ENCODE data around the gene MAPKAPK2. TPM values are rescaled to one million over a fixed set of nuclear protein-coding genes. Genes with fewer than 3 reads are reported as not detected.

The MAPKAPK2 gene
- polyA plus RNA-seq, 3 donors: 24.3 to 69.4 (median 64.1) TPM

GRCh38 chr1:206695733-206696132 lies 11.0 kb downstream of the MAPKAPK2 start:
- WGBS, 3 donors: 82 to 90% (median 83%) methylated on average over 9 of the region's 9 CpGs
- no peak overlapping the region for H3K27ac ChIP-seq (ENCODE audit: low read depth, low read length)

GRCh38 chr1:206696812-206697585 lies 12.3 kb downstream of the MAPKAPK2 start:
- 48 to 67% (median 61%) methylated on average over 4 of the region's 4 CpGs for WGBS, 3 donors
- H3K27ac ChIP-seq (ENCODE audit: low read depth, low read length): no peak overlapping the region

GRCh38 chr1:206698011-206698410 lies 13.3 kb downstream of the MAPKAPK2 start:
- WGBS, 3 donors: 61 to 90% (median 79%) methylated on average over 2 of the region's 2 CpGs

GRCh38 chr1:206699000-206699586 lies 14.4 kb downstream of the MAPKAPK2 start:
- 58 to 91% (median 72%) methylated on average over 7 of the region's 7 CpGs for WGBS, 3 donors

More at GRCh38 chr1:206698011-206698410, 13.3 kb downstream of the MAPKAPK2 start:
- H3K27ac ChIP-seq (ENCODE audit: low read depth, low read length): no peak overlapping the region

GRCh38 chr1:206699626-206700025 lies 14.9 kb downstream of the MAPKAPK2 start:
- H3K27ac ChIP-seq (ENCODE audit: low read depth, low read length): no peak overlapping the region
- 19 to 63% (median 27%) methylated on average over 4 of the region's 4 CpGs for WGBS, 3 donors

More at GRCh38 chr1:206699000-206699586, 14.4 kb downstream of the MAPKAPK2 start:
- no peak overlapping the region for H3K27ac ChIP-seq (ENCODE audit: low read depth, low read length)

GRCh38 chr1:206700445-206701036 lies 15.8 kb downstream of the MAPKAPK2 start:
- WGBS, 3 donors: 13 to 28% (median 24%) methylated on average over 2 of the region's 2 CpGs
- no peak overlapping the region for H3K27ac ChIP-seq (ENCODE audit: low read depth, low read length)

GRCh38 chr1:206702260-206702659 lies 17.6 kb downstream of the MAPKAPK2 start:
- WGBS, 3 donors: 83 to 87% (median 86%) methylated on average over 7 of the region's 7 CpGs
- H3K27ac ChIP-seq (ENCODE audit: low read depth, low read length): no peak overlapping the region

GRCh38 chr1:206702803-206703202 lies 18.1 kb downstream of the MAPKAPK2 start:
- no peak overlapping the region for H3K27ac ChIP-seq (ENCODE audit: low read depth, low read length)
- WGBS, 3 donors: 75 to 96% (median 93%) methylated on average over 1 of the region's 1 CpG

- H3K27ac ChIP-seq (ENCODE audit: low read depth, low read length): no peak overlapping the region
- 66 to 75% (median 68%) methylated on average over 4 of the region's 4 CpGs for WGBS, 3 donors
Observed at GRCh38 chr1:206703661-206704060, 19.0 kb downstream of the MAPKAPK2 start.

- 67 to 74% (median 71%) methylated on average over 9 of the region's 9 CpGs for WGBS, 3 donors
- H3K27ac ChIP-seq (ENCODE audit: low read depth, low read length): no peak overlapping the region
Observed at GRCh38 chr1:206704226-206704625, 19.5 kb downstream of the MAPKAPK2 start.

GRCh38 chr1:206705191-206705590 lies 20.5 kb downstream of the MAPKAPK2 start:
- no peak overlapping the region for H3K27ac ChIP-seq (ENCODE audit: low read depth, low read length)
- 32 to 54% (median 53%) methylated on average over 4 of the region's 4 CpGs for WGBS, 3 donors

GRCh38 chr1:206705726-206706297 lies 21.1 kb downstream of the MAPKAPK2 start:
- 46 to 66% (median 51%) methylated on average over 8 of the region's 8 CpGs for WGBS, 3 donors
- H3K27ac ChIP-seq (ENCODE audit: low read depth, low read length): no peak overlapping the region

- 34 to 63% (median 43%) methylated on average over 11 of the region's 11 CpGs for WGBS, 3 donors
- H3K27ac ChIP-seq (ENCODE audit: low read depth, low read length): no peak overlapping the region
Observed at GRCh38 chr1:206706298-206706791, 21.6 kb downstream of the MAPKAPK2 start.

- H3K27ac ChIP-seq (ENCODE audit: low read depth, low read length): no peak overlapping the region
- 54 to 76% (median 60%) methylated on average over 8 of the region's 8 CpGs for WGBS, 3 donors
Observed at GRCh38 chr1:206706806-206707366, 22.2 kb downstream of the MAPKAPK2 start.

- WGBS, 3 donors: 25 to 79% (median 38%) methylated on average over 2 of the region's 2 CpGs
- no peak overlapping the region for H3K27ac ChIP-seq (ENCODE audit: low read depth, low read length)
Observed at GRCh38 chr1:206708058-206708457, 23.4 kb downstream of the MAPKAPK2 start.

GRCh38 chr1:206708882-206709281 lies 24.2 kb downstream of the MAPKAPK2 start:
- WGBS, 3 donors: 51 to 61% (median 55%) methylated on average over 2 of the region's 2 CpGs
- no peak overlapping the region for H3K27ac ChIP-seq (ENCODE audit: low read depth, low read length)

GRCh38 chr1:206709322-206709721 lies 24.6 kb downstream of the MAPKAPK2 start:
- no peak overlapping the region for H3K27ac ChIP-seq (ENCODE audit: low read depth, low read length)
- WGBS, 3 donors: 49 to 77% (median 75%) methylated on average over 4 of the region's 4 CpGs

GRCh38 chr1:206709772-206710459 lies 25.2 kb downstream of the MAPKAPK2 start:
- 58 to 74% (median 70%) methylated on average over 5 of the region's 5 CpGs for WGBS, 3 donors
- no peak overlapping the region for H3K27ac ChIP-seq (ENCODE audit: low read depth, low read length)

All from adipose tissue (tissue), 3 donors.